ENCODE data around the gene PGLYRP4.

- TF ChIP-seq POLR2A (IDR thresholded peaks at IDR 0.05; ENCODE audit: low read depth, low read length) (no peak), RAD21 (IDR thresholded peaks at IDR 0.05; ENCODE audit: low read length) (no peak)
Observed at GRCh38 chr1:153395136-153395685, 46.6 kb upstream of the PGLYRP4 start.
